GM19043 (cell line): ENCODE data around the gene C17orf114.
A peak's percentile ranks its signal among the peaks of the same experiment; 100 is the strongest.

Experiments
- ATAC-seq: cut with Tn5 transposase; IDR thresholded peaks from one replicate; pipeline ENCODE4 v1.9.1; 2021; ENCODE audit warnings: low read depth; ENCODE audit not compliant: unreplicated experiment

Gene C17orf114

DNA sequence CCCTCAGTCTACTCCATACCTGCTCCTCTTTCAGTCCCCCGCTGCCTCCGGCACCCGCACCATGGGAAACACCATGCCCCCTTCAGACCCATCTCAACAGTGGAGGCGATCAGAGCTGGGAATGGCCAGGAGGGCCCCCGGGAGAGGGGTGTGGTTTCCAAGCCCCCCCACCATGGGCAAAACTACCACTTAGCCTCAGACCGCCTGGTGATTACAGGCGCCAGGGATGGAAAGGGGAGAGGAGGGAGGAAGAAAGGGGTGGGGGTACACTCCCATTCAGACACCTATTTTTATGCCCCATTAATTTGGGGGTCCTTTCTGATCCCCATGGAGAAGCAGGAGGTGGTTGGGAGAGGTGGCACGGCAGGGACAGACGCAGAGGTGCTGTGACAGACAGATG, at the start of gene C17orf114:
C17orf114 (minus strand) TSS at position 101 of the 400 bp plus-strand sequence.
- no peak for ATAC-seq

DNA sequence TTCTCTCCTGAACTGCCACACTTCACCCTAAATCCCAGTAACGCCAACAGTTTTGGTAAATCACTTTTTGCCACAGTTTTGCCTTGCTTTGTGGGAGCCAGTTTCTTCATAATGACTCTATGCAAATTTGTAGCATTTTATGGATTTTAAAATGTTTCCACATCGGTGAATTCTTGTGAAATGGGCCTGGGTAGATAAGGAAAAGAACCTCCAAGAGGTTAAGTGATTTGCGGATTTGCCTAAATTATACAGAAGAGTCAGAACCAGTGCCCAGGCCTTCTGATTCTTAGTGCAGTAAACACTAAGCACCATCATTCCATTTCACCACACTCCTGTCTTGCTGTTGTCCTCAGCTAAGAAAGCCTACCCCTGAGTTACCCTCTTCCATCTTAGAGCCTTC, 49.0 kb upstream of the C17orf114 start:
- ATAC-seq: no peak

DNA sequence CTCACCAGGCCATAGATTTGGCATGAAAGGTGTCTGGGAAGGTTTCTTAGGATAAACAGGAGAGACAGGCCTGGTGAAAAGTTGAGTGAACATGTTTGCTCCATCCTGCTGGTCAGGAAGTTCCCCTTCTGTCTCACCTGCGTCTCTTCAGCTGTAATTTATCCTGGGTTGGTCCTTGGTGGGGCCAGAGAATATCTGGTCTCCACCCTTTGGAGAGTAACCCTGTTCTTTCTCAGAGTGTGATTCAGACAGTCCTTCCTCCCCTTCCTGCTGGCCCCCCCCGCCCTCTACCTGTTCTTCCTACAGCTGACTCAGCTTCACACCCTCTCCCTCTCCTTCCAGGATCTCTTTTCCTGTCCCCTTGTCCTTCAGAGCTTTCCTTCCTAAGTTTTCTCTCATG, 48.1 kb upstream of the C17orf114 start:
- no peak for ATAC-seq

DNA sequence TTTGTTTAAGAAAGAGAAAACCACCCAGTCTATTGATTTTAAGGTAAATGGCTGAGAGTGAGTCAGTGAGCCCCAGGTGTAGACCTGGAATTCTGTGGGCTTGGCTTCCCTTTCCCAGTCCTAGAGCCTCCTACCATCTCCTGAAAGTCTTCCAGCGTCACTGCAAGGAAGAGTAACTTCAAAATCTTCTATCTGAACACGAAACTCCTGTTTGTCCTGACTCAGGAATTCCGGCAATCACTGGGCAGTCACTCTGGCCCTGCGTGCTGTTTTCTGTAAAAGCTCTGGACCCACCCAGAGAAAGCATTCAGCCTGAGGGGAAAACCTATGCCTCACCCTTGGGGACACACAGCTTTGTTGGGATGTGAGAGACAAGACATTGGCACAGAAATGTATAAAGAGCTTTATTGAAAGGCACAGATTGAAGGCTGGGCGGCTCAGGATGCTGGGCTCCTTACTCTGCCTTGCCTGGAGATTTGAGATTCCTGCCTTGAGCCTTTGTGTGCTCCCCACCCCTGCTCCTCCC, 46.9 kb upstream of the C17orf114 start:
- ATAC-seq: no peak

DNA sequence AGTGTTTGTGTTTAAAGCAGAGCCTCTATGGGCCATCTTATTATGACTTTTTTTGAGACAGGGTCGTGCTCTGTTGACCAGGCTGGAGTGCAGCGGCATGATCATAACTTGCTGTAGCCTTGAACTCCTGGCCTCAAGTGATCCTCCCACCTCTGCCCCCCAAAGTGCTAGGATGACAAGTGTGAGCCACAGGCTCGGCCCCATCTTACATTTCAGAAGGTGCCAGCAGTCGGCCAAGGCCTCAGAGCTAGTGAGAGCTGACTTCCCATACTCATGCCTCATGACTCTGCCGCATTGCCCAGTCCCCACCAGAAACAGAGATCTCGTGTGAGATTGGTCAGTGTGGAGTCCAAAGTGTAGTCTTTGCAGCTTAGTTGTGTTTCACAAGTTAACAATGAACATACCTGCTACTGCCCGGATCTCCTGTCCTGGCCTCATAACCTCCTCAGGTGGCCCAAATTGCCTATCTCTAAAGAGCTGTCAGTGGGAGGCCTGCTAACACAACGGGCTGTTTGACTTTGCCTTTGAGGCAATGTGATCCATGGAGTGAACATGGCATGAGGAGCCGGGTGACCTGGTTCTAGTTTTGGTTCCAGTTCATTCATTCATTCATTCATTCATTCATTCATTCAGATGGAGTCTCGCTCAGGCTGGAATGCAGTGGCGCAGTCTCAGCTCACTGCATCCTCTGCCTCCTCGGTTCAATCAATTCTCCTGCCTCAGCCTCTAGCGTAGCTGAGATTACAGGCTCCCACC, 44.7 kb upstream of the C17orf114 start:
- ATAC-seq: no peak

DNA sequence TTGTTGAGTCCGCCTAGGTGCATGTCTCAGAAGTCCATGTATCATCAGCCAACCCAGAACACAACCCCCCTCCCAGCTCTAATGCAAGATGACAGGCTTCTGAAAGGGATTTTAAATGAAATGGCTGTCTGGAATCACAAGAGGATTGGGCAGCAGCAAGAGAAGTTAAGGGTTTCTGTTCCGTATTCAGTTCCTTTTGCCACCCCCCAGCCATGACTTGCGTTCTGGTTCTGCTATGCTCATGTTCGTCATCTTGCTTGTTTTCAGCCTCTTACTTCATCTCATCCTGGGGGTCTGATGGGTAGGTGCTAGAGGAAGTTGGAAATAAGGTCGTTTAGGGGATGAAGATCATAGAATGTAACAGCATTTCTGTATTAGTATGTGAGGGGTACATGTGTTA, 43.0 kb upstream of the C17orf114 start:
- ATAC-seq: no peak

DNA sequence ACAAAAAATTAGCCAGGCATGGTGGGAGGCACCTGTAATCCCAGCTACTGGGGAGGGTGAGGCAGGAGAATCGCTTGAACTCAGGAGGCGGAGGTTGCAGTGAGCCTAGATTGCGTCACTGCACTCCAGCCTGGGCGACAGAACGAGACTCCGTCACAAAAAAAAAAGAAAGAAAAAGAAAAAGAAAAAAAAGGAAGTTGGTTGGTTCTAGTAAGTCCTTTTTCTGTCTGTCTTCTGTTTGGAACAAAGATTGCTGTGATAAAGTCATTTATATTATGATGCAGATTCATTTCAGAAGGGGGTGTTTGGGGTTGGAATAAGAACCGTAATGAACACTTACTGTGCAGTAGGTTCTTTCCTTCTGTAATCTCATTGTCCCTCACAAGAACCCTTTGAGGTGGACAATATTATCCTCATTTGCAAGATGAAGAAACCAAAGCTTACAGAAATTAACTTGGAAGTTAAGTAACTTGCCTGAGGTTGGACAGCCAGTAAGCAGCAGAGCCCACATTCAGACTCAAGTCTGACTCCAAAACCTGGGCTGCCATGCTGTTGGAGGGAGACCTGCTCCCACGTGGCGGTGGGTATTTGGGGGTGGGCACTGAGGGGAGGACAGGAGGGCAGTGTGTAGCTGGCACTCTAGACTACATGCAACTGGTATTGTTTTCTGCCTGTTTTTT, 41.3 kb upstream of the C17orf114 start:
- no peak for ATAC-seq

DNA sequence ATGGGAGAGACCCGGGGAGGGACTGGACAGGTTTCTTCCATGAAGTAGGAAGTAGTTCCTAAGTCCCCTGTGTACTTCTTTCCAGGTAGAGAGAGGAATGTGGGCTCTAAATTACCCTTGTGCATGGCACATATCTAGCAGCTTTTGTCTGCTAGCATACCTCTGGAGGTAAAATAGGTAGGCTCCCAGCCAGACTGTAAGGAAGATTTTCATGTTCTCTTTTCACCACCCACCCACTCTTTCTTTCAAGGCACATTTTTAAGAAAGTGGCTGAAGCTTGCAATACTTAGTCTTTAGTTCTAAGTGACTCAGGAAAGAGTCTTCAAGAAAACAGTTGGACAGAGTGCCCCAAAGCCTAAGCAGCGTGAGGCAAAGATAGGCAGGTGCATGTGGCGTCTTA, 40.2 kb upstream of the C17orf114 start:
- no peak for ATAC-seq

DNA sequence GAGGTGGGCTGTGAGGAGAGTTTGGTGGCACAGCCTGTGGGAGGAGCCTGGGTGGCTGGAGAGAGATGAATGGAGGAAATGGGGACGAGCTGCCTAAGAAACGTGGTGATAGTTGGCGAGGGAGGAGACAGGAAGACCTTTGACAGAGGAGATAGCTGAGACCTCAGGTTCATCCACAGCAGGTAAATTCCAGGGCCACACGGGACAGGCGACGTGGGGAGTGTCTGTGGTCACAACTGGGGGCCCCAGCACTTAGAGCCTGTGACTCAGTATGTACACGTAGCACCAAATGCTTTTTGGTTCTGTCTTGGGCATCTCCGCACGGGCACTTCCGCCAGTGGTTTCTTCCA, 38.7 kb upstream of the C17orf114 start:
- no peak for ATAC-seq

DNA sequence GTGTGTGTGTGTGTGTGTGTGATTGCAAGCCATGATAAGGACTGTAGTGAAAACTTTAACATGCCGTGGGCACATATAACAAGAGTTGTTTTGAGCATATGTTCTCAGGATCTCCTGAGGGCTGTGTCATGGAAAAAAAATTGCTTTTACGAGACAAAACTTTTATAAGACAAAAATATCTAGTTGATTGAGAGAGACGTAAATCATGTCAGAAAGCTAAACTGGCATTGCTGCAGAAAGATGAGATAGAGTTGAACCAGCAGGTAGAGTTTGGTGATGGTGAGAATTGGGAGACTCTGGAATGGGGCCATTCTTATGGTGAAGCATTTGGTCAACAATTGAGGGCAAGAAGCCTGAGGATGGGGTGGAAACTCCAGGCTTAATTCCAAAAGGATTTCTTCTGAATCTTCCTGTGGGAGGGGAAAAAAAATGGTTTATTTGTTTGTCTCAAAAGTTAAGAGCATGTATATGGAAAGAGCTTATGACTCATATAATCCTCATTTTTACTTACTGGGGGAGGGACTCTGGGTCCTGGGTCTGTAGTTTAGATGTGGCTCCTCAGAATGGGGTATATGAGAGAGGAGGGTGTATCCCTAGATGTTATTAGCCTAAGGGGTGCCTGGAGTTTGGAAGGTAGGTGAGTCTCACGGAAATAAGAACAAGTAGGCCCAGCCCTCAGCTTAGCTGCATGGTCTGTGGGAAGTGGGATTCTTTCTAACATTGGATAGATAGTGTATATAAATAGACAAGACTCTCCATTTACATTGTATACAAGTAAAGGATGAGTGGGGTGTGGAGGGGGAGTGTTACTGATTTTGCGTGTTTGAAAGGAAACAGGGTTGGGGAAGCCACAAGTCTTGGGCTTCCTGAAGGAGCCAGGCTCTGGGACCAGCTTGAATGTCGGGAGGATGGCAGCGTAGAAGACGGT, 38.1 kb upstream of the C17orf114 start:
- no peak for ATAC-seq

DNA sequence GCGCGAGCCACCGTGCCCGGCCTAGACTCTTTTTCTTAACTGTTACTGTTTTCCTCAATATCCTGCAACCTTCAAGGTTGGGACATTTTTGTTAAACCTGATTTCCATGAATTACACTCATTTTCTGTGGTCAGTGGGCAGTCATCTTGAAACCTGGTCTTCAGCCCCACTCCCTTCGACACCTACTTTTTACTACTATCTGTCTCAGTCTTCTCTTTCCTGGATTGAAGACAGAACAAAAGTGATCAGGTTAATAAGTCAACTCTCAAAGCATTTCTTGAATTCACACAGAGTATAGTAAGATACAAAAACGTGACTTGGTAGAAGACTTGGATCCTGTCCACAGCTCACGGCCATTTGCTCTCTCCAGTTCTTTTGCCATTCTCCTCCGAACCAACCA, 37.1 kb upstream of the C17orf114 start:
- ATAC-seq: no peak

DNA sequence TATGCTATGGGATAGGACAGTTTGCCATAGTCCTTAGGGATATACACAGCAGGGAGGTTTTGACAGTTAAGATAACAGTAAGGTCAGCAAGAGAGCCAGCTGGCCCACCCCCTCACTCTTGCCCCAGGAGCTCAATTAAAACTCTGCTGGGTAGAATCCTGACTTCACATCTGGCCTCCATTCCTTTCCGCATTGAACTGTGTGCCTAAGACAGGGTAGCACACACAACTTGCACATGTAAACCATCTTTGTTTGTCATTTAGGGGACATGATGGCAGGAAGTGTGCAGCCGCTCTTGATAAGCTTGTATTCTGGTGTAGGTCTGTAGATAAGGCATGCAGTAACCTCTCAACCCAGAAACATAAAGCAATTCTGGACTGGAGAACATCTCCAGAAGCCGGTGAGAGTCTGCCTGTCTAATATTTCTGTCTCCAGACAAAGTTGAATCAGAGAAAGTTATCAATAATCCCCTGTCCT, 36.2 kb upstream of the C17orf114 start:
- no peak for ATAC-seq

DNA sequence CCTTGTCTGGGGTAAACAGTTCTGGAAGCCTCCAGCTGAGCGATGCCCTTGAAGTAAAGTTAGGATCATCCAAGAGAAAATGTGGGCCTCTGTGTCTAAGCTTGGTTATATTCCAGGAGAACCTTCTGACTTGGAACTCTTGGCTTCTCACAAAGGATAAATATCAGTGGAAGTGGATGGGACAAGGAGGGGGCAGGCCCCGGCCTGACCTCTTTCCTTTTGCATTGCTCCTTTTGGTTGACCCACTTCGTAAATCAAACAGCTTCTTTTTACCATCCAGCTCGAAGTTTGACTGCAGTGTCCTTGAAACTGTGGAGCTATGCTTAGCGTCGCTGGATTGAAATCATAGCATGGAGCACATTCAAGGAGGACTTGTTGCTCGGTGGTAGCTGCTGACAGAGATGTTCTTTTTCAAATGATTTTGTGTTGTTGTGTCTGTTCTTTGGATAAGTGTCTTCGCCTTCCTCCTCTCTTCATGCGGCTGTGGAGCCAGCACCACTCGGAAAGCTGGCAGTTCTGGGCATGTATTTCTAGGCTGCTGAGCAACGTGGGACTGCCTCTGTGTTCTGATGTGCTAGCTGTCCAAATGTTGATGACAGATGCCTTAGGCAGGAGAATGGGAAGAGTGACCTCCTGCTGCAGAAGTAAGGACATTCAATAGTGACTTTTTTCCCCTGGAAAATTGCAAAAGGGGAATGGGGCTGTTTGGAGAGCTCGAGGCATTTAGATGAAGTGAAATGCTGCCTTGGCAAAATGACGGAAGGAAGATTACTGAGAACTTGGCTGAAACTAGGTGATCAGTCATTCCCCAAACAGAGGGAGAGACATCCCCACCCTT, 35.6 kb upstream of the C17orf114 start:
- ATAC-seq: no peak

DNA sequence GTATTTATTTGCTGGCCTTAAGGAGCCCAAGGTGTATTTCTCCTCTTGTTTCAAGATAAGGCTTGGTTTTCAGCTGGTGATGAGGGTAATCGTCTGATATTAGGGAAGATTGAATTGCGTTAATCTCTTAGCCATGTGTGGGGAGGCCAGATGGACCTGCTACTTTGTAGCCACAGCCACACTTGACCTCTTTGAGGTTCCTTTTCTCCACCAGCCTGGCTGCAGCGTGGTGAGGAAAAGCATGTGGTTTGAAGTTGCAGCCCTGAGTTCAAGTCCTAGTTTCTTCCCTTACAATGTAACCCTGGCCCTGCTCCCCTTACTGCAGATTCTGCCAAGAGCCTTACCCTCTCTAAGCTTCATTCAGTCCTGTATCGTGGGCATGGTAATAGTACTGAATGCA, 34.1 kb upstream of the C17orf114 start:
- ATAC-seq: no peak

DNA sequence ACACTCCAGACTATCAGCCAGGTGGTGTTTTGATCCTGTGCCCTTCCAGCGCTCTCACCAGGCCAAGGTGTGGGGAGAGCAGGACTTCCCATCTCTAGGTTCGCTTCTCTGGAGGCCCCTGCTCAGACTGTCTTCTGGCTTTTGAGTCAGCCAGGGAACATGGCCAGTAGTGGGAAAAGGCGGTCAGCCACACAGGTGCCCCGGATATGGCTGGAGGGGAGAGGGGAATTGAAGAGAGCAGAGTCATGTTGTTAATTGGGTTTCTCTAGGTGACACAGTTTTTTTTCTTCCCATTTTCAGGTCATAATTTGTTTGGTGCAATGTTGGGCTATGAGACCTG, 32.5 kb upstream of the C17orf114 start:
- no peak for ATAC-seq

DNA sequence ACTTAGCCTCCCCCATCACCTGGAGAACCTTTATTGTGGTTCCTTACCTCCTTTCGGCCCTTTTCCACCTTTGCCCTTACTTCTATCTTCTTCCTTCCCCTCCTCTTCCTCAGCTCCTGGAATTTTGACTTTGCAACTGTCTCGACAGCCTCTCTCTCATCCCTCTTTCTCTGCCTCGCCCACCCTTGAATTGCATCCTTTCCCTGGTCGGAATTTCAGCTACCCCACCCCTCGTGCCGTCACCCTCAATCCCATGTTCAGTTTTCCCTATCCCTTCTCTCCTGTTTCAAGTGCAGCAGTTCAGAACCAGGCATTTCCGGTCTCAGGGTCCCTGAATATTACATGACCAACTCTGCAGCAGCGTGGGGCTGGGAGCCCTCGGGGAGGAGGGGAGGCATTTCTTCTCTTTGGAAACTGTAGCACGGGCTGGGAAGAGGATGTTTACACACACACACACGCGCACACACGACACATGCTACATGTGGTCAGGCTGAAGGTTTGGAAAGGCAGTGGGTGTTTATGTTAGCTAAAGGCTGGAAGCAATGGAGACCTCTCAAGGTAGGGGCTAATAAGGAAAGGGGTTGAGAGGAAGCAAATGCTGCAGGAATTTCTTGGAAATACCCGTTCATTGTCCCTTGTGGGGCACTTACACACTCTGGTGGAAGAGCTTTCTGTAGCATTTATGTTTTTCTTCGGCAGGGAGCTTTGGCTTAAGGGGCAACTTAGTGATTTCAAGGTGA, 32.0 kb upstream of the C17orf114 start:
- no peak for ATAC-seq

DNA sequence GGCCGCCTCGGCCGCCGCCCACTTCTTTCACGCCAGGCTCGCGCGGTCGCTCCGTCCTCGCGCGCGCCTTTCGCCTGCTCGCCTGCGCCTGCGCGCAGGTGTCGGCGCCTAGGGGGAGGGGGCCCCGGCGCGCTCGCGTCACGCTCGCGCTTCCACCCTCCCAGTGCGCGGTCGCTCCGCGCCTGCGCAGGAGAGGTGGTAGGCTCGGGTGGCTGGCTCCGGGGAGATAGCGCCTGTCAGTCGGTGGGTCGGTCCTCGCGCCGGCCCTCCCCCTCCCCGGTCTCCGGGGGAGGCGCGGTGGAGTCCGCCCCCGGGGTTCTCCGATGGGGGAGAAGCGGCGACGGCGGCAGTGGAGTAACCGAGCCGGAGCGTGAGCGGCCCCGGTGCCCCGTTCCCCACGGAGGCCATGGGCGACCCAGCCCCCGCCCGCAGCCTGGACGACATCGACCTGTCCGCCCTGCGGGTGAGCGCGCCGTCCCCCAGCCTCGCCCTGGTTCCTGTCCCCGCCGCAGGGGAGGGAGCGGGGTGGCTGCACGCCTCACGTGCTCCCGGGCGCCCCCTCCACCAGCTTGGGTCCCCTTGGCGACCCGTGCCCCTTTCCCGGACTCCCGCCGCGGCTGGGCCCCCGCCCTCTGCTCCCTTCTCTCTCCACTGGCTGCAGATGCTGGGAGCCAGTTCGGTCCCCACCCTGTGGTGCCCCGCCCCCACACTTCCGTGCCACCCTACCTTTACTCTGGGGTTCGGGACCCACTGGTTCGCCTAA, 31.2 kb upstream of the C17orf114 start, which contains the start of gene MINK1:
MINK1 (plus strand) TSS at position 163 of the 763 bp plus-strand sequence; CDS start at position 407, 244 bp downstream.
- peak; percentile 57 for ATAC-seq

DNA sequence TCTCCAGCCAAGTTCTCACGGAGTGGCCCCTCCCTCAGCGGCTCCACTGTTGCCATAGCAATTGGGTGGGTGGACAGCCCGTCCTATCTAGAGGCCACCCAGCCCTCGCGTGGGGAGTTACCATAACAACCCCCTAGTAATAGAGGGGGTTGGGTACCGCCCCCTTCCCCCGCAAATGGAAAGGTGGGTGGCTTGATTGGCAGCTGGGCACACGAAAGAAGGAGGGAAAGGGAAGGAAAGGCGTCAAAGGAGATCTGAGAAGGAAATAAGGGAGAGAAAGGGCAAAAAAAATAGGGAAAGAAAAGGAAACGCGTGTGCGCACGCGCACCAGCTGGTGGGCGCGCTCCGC, 30.7 kb upstream of the C17orf114 start:
- ATAC-seq: peak; percentile 14

DNA sequence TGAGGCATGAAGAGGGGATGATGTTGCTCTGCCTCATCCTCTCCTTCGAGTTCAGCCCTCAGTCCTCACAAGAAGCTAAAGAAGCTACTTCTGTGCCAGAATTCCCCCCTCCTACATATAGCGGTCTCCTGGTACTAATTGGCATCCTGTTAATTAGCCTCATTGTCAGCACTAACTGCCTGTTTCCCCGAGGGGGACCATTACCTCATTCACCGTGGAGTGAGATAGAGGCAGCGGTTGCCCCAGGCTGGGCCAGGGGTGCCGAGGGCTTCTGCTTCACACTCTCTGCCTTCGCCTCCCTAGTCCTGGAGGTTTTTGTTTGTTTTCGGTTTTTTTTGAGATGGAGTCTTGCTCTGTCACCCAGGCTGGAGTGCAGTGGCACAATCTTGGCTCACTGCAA, 25.3 kb upstream of the C17orf114 start:
- no peak for ATAC-seq
